Kidney tubule cell (primary cell): ENCODE measurements around the gene POGZ.
"Not testable (repeated sequence)": the region's sequence is repeated elsewhere in the genome, so short reads cannot be mapped to it uniquely, and the experiment has no call there.

Experiments
- DNase-seq: peaks from one replicate; pipeline ENCODE4 v3.0.0-alpha.2; 2018; ENCODE audit warnings: low spot score

POGZ gene

DNA sequence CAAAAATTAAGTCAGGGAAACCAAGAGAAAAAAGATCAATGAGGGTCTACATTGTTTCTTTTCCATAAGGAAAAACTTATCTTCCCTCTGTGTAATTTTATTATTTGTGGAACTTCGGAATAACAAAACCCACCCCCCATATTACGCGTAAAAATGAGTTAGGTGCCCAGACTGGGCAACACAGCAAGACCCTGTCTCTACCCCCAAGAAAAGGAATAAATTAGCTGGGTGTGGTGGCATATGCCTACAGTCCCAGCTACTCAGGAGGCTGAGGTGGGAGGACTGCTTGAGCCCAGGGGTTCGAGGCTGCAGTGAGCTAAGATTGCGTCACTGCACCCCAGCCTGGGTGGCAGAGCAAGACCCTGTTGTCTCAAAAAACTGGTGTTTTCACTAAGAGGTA is 39.5 kb downstream of the POGZ start:
- no peak for DNase-seq

GRCh38 chr1:151418081-151418480 is 41.2 kb downstream of the POGZ start:
- DNase-seq = no peak

GRCh38 chr1:151416231-151416630 is 43.1 kb downstream of the POGZ start:
- DNase-seq = peak; percentile 7

- no peak for DNase-seq
These were observed 47.4 kb downstream of the POGZ start for GRCh38 chr1:151411884-151412283.

- no peak for DNase-seq
These were observed 50.4 kb downstream of the POGZ start for GRCh38 chr1:151408891-151409290.

- DNase-seq = no peak
These were observed 52.0 kb downstream of the POGZ start for GRCh38 chr1:151407304-151407703.

GRCh38 chr1:151406176-151406575 is 53.1 kb downstream of the POGZ start:
- DNase-seq = no peak

- no peak for DNase-seq
These were observed 53.9 kb downstream of the POGZ start for GRCh38 chr1:151405187-151405951.

- DNase-seq = no peak
These were observed 55.7 kb downstream of the POGZ start for GRCh38 chr1:151403612-151404011.

DNA sequence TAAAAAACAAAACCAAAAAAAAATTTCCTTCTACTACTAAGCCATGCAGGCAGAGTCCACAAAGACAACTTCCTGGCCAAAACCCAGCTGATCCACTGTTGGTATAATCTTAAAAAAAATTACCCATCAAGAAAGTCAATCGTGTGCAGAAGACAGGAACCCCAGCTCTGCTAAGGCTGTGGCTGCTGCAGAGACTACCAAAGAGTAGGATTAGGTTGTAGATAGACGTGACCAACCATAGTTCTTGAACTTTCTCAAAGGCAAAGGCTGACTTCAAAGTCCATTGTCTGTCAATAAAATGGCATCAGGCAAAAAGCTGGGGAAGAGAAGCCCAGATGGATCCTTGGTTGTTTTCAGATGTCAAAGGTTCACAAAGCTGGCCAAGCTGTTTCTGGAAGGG is 56.5 kb downstream of the POGZ start:
- DNase-seq = no peak

GRCh38 chr1:151401860-151402259 is 57.4 kb downstream of the POGZ start:
- no peak for DNase-seq

DNA sequence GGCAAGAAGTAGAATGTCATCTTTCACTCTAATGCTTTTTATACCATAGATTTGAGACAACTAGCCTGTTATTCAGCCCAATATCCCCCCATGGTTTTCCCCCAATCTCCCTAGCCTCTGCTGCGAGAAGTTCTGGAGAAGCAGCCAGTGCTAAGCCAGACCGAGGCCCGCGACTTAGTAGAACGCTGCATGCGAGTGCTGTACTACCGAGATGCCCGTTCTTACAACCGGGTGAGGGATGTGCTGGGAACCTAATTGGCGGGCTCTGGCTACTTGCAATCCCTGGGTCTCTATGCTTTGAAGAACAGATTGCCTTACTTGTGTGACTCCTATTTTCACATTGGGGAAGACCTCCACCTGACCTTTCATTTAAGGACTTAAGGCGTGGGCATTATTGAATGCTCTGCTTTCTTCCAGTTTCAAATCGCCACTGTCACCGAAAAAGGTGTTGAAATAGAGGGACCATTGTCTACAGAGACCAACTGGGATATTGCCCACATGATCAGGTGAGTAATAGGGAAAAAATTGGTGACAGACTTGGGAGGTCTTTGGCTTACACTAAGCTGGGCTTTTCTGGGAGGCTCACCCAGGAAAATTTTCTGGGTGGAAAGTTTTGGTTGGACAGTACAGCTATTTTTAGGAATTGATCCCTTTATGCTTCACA is 58.0 kb downstream of the POGZ start:
- DNase-seq = peak; percentile 41

DNA sequence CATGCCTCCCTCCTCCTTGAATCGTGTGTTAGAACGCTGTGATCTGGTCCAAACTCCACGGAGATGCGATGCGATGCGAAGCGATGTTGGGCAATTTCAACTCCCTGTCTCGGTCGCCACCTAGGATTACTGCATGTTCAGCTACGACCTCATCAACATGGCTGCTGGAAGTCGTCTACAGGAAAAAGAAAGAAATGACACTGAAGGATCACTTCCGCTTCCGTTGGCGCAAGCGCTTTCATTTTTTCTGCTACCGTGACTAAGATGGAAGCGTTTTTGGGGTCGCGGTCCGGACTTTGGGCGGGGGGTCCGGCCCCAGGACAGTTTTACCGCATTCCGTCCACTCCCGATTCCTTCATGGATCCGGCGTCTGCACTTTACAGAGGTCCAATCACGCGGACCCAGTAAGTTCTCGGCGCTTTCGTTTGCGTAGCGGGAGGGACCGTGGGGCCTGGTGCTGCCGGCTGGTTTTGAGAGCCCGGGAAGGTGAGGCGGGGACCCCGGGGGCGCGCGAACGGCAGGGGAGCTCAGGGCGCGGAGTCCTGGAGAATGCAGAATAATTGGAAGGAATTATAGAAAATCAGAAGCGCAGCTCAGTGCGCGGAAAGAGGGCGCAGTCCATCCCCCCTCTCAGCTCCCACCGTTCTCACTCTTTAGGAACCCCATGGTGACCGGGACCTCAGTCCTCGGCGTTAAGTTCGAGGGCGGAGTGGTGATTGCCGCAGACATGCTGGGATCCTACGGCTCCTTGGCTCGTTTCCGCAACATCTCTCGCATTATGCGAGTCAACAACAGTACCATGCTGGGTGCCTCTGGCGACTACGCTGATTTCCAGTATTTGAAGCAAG is 59.7 kb downstream of the POGZ start, which contains the start of gene PSMB4:
Gene PSMB4, plus strand, starts transcription at position 250 of the 848 bp plus-strand sequence. Its CDS starts 15 bp downstream, at position 265.
- DNase-seq = peak; percentile 92

GRCh38 chr1:151396265-151396664 is 63.0 kb downstream of the POGZ start:
- DNase-seq = not testable (repeated sequence)

- DNase-seq = no peak
These were observed 65.7 kb downstream of the POGZ start for GRCh38 chr1:151393583-151393982.

DNA sequence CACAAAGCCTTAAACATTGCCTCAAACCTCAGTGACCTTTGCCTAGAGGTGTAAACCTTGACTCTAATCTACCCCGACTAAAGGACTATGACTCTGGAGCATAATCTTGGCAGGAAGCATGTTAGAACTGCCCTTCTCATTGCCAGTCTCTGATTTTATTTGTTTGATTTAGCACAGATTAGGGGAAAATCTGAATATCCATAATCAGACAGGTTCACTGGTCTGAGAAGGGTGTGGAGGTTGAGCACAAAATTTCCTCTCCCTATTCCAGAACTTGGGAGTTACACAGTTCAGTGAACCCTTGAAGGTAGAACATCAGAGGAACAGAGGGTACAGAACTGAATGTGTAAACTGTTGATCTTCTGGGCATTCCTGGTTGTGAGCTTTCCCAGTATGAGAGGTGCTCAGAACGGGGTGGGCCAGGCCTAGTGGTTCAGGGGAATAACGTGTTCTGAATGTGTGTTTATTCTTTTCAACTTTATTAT is 68.2 kb downstream of the POGZ start:
- no peak for DNase-seq

- DNase-seq = not testable (repeated sequence)
These were observed 68.8 kb downstream of the POGZ start for GRCh38 chr1:151390221-151391078.

GRCh38 chr1:151386002-151386401 is 73.3 kb downstream of the POGZ start:
- no peak for DNase-seq

GRCh38 chr1:151384584-151384983 is 74.7 kb downstream of the POGZ start:
- DNase-seq = no peak

- DNase-seq = no peak
These were observed 82.0 kb downstream of the POGZ start for GRCh38 chr1:151377150-151377884.

GRCh38 chr1:151373196-151373595 is 86.1 kb downstream of the POGZ start:
- no peak for DNase-seq
